Body of pancreas (tissue), 4 donors: Measurements from ENCODE around the gene NOPCHAP1.

ENCODE experiments used
- POLR2A ChIP-seq, 3 donors: fragments of 450-650 bp; IDR thresholded peaks; one replicate each; pipeline ENCODE4 v1.6.1; 2016; ENCODE audit warnings: antibody characterized with exemption in 3 of 3, mild to moderate bottlenecking in 2 of 3
- TF ChIP-seq, protein P1 (sequence below), 7 experiments: fragments of 450-650 bp in 4 of 7; fragments of 200-600 bp in 3 of 7; sonication (generic) in 3 of 7; IDR thresholded peaks; one replicate each; pipeline ENCODE4 v1.5.1; 2016 to 2019; ENCODE audit warnings: antibody characterized with exemption in 7 of 7

DNA sequence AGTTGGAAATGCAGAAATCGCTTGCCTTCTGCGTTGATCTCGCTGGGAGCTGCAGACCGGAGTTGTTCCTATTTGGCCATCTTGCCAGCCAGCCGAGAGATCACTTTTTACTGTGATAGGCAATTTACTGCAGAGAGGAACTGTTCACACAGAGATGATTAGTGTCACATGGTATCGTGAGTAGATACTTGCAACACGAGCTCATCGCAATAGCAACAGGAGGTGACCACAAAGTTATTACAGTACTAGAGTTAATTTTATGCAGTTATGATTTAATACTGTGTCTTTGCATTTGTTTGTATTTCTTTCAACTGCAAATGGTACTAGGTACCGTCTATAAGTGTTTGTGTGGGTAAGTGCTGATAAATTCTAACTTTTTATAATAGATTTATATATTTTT, 27.8 kb downstream of the NOPCHAP1 start:
- TF ChIP-seq, protein P1, sequence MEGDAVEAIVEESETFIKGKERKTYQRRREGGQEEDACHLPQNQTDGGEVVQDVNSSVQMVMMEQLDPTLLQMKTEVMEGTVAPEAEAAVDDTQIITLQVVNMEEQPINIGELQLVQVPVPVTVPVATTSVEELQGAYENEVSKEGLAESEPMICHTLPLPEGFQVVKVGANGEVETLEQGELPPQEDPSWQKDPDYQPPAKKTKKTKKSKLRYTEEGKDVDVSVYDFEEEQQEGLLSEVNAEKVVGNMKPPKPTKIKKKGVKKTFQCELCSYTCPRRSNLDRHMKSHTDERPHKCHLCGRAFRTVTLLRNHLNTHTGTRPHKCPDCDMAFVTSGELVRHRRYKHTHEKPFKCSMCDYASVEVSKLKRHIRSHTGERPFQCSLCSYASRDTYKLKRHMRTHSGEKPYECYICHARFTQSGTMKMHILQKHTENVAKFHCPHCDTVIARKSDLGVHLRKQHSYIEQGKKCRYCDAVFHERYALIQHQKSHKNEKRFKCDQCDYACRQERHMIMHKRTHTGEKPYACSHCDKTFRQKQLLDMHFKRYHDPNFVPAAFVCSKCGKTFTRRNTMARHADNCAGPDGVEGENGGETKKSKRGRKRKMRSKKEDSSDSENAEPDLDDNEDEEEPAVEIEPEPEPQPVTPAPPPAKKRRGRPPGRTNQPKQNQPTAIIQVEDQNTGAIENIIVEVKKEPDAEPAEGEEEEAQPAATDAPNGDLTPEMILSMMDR (IDR thresholded peaks at IDR 0.05) = no peak
- TF ChIP-seq POLR2A (IDR thresholded peaks at IDR 0.05) = no peak
